ENCODE data around the gene ANKRD42. TPM values are rescaled to one million over a fixed set of nuclear protein-coding genes. Genes with fewer than 3 reads are reported as not detected.

Gene ANKRD42
- total and polyA plus RNA-seq, 2 experiments from 2014 or later = 9.2 to 9.7 TPM

DNA sequence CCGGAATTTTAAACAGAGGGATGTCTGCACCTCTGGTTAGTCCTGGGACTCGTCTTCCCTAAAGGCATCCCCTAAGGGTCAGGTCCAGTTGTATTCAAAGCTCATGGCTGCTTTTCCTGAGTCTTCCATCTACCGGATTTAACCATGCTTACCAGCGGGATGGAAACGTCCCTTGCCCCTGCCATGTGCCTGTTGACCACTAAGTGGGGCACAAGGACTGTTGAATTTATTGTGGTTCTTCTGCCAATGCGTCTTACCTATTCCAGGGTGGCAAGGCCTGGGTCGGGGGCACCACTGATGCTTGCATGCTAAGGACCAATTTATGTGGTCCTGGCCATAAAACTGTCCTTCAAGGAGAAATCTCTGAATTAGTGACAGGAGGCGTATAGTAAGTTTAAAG lies 25.6 kb downstream of the ANKRD42 start:
- Histone ChIP-seq H3K27ac (no peak overlapping the region), H3K27me3 (no peaks in the 10 kb centered on the region), H3K4me1 (ENCODE audit: insufficient read depth) (no peaks in the 10 kb centered on the region), H4K20me1 (ENCODE audit: insufficient read depth, poor library complexity, severe bottlenecking) (no peaks in the 10 kb centered on the region), H3K79me2 (no peaks in the 10 kb centered on the region), H3K9me3 (ENCODE audit: low read depth) (no peaks in the 10 kb centered on the region), H3K4me3 (no peak overlapping the region), H3K36me3 (replicated peaks; ENCODE audit: insufficient read depth, low read depth) (no peaks in the 10 kb centered on the region), H3K4me2 (no peak overlapping the region), H3K9me2 (replicated peaks; ENCODE audit: insufficient read depth) (no peaks in the 10 kb centered on the region), H2AFZ (no peak overlapping the region)
- DNase-seq (ENCODE audit: low spot score) = peak; percentile 5
- WGBS (ENCODE audit: low lambda C conversion rate, missing lambda C conversion rate) = 69% methylated on average over 8 of the region's 8 CpGs
- TF ChIP-seq, protein P1, sequence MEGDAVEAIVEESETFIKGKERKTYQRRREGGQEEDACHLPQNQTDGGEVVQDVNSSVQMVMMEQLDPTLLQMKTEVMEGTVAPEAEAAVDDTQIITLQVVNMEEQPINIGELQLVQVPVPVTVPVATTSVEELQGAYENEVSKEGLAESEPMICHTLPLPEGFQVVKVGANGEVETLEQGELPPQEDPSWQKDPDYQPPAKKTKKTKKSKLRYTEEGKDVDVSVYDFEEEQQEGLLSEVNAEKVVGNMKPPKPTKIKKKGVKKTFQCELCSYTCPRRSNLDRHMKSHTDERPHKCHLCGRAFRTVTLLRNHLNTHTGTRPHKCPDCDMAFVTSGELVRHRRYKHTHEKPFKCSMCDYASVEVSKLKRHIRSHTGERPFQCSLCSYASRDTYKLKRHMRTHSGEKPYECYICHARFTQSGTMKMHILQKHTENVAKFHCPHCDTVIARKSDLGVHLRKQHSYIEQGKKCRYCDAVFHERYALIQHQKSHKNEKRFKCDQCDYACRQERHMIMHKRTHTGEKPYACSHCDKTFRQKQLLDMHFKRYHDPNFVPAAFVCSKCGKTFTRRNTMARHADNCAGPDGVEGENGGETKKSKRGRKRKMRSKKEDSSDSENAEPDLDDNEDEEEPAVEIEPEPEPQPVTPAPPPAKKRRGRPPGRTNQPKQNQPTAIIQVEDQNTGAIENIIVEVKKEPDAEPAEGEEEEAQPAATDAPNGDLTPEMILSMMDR (IDR thresholded peaks at IDR 0.05; ENCODE audit: poor library complexity) = peak; percentile 9
- TF ChIP-seq EZH2 (IDR thresholded peaks at IDR 0.05; ENCODE audit: borderline replicate concordance) = no peak

DNA sequence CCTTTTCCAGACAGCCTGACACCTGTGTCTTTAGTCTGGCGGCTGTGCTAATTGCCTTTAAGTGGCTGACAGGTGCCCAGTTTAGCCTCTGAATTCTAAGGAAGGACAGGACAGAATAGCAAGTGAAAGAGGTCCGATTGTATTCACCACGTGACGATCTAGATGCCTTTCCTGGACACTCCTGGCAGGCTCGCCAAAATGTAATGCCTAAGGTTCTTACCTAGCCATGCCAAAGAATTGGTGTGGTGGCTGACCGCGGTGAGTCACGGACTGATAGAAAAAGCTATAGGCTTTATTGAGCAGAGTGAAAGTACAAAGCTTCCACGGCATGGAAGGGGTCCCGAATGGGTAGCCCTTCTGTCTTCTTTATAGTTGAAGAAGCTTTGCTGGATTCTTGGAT lies 26.7 kb downstream of the ANKRD42 start:
- no peak for DNase-seq (ENCODE audit: low spot score)
- Histone ChIP-seq H3K4me1 (ENCODE audit: insufficient read depth) (no peaks in the 10 kb centered on the region), H3K9me2 (replicated peaks; ENCODE audit: insufficient read depth) (no peaks in the 10 kb centered on the region), H2AFZ (no peak overlapping the region), H3K27me3 (no peaks in the 10 kb centered on the region), H3K9me3 (ENCODE audit: low read depth) (no peaks in the 10 kb centered on the region), H3K79me2 (no peaks in the 10 kb centered on the region), H3K36me3 (replicated peaks; ENCODE audit: insufficient read depth, low read depth) (no peaks in the 10 kb centered on the region), H3K4me2 (no peak overlapping the region), H3K4me3 (no peak overlapping the region), H3K27ac (no peak overlapping the region), H4K20me1 (ENCODE audit: insufficient read depth, poor library complexity, severe bottlenecking) (no peaks in the 10 kb centered on the region)
- TF ChIP-seq EZH2phosphoT487 (IDR thresholded peaks at IDR 0.05; ENCODE audit: low read depth, severe bottlenecking, unreplicated experiment) (no peak), EZH2 (IDR thresholded peaks at IDR 0.05; ENCODE audit: borderline replicate concordance) (no peak)
- TF ChIP-seq, protein P1 (IDR thresholded peaks at IDR 0.05; ENCODE audit: poor library complexity) = no peak
- WGBS (ENCODE audit: low lambda C conversion rate, missing lambda C conversion rate) = 87% methylated on average over 10 of the region's 10 CpGs

DNA sequence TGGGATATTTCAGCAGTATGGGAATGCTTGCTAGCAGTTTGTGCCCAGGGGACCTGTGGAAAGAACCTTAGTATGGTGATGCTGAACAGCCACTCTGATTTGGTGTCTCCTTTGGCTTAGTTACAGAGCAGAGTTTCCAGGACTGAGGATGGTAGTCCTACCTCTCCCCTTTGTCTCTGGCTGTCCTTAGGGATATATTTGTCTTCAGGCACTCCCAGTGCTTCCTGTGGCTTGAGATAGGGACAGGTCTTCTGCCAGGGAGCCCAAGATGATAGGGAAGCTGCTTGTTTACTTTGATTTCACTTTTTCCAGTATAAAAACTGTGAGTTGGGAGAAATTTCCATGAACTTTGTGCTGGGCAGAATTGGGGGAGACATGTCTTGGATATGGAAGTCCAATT lies 28.2 kb downstream of the ANKRD42 start:
- no peak for TF ChIP-seq EZH2 (IDR thresholded peaks at IDR 0.05; ENCODE audit: borderline replicate concordance)
- TF ChIP-seq, protein P1 (IDR thresholded peaks at IDR 0.05; ENCODE audit: poor library complexity) = no peak
- no peak for TF ChIP-seq EZH2phosphoT487 (IDR thresholded peaks at IDR 0.05; ENCODE audit: low read depth, severe bottlenecking, unreplicated experiment)
- no peak for DNase-seq (ENCODE audit: low spot score)
- H3K36me3 ChIP-seq (replicated peaks; ENCODE audit: insufficient read depth, low read depth) = no peaks in the 10 kb centered on the region

DNA sequence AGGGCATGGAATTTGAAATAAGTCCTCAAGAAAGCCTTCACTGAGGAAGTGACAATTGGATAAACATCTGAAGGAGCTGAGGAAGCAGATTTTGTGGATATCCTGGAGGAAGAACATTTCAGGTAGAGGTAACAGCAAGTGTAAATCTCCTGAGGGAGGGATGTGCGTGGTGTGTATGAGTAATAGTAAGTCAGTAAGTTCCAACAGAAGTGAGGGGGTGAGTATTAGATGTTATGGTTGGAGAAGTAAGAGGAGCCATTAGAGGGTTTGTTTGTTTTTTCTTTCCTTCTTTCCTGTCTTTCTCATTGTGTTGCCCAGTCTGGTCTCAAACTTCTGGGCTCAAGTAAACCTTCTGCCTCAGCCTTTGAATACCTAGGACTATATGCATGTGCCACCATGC lies 29.0 kb downstream of the ANKRD42 start:
- H2AFZ ChIP-seq = no peak overlapping the region

More for the DNA sequence above, 28.2 kb downstream of the ANKRD42 start:
- no peak overlapping the region for H2AFZ ChIP-seq
- H4K20me1 ChIP-seq (ENCODE audit: insufficient read depth, poor library complexity, severe bottlenecking) = no peaks in the 10 kb centered on the region
- no peaks in the 10 kb centered on the region for H3K4me1 ChIP-seq (ENCODE audit: insufficient read depth)
- no peaks in the 10 kb centered on the region for H3K9me3 ChIP-seq (ENCODE audit: low read depth)
- no peaks in the 10 kb centered on the region for H3K79me2 ChIP-seq
- H3K27ac ChIP-seq = no peak overlapping the region
- H3K4me3 ChIP-seq = no peak overlapping the region
- H3K9me2 ChIP-seq (replicated peaks; ENCODE audit: insufficient read depth) = no peaks in the 10 kb centered on the region
- H3K4me2 ChIP-seq = no peak overlapping the region
- H3K27me3 ChIP-seq = no peaks in the 10 kb centered on the region

More for the DNA sequence above, 29.0 kb downstream of the ANKRD42 start:
- no peaks in the 10 kb centered on the region for H3K79me2 ChIP-seq
- H3K4me1 ChIP-seq (ENCODE audit: insufficient read depth) = no peaks in the 10 kb centered on the region
- H3K27me3 ChIP-seq = no peaks in the 10 kb centered on the region
- WGBS (ENCODE audit: low lambda C conversion rate, missing lambda C conversion rate) = 92% methylated on average over 1 of the region's 1 CpG
- no peak for DNase-seq (ENCODE audit: low spot score)
- no peaks in the 10 kb centered on the region for H3K9me2 ChIP-seq (replicated peaks; ENCODE audit: insufficient read depth)
- no peaks in the 10 kb centered on the region for H3K9me3 ChIP-seq (ENCODE audit: low read depth)
- H3K4me2 ChIP-seq = no peak overlapping the region
- no peak overlapping the region for H3K27ac ChIP-seq
- TF ChIP-seq EZH2phosphoT487 (IDR thresholded peaks at IDR 0.05; ENCODE audit: low read depth, severe bottlenecking, unreplicated experiment) = no peak
- no peak for TF ChIP-seq EZH2 (IDR thresholded peaks at IDR 0.05; ENCODE audit: borderline replicate concordance)
- TF ChIP-seq, protein P1 (IDR thresholded peaks at IDR 0.05; ENCODE audit: poor library complexity) = no peak
- no peaks in the 10 kb centered on the region for H3K36me3 ChIP-seq (replicated peaks; ENCODE audit: insufficient read depth, low read depth)
- no peaks in the 10 kb centered on the region for H4K20me1 ChIP-seq (ENCODE audit: insufficient read depth, poor library complexity, severe bottlenecking)
- H3K4me3 ChIP-seq = no peak overlapping the region
